SHP77 (cell line): ENCODE results near the gene RIMBP2.

ENCODE experiments used
- DNase-seq, 2 experiments: peaks; one replicate each; lab custom pipeline; 2025; lab: John Stamatoyannopoulos, UW

RIMBP2 gene

DNA sequence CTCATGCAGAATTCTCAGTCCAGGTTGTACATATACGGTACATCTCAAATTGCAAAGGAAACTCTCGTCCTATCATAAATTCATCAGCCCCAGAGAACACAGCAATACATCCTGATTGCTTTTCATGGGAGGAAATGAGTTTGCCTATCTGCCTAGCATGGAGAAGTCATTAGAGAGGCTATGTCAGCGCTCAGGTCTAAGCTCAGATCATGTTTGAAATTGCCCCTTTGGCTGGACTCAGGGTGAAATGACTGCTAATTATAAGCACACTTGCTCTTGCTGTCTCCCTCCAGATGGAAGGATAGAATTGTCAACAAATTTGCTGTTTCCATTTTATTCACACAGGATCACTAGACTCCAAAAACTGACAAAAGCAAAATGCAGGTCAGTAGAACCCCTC, 178.4 kb downstream of the RIMBP2 start:
- no peak for DNase-seq

DNA sequence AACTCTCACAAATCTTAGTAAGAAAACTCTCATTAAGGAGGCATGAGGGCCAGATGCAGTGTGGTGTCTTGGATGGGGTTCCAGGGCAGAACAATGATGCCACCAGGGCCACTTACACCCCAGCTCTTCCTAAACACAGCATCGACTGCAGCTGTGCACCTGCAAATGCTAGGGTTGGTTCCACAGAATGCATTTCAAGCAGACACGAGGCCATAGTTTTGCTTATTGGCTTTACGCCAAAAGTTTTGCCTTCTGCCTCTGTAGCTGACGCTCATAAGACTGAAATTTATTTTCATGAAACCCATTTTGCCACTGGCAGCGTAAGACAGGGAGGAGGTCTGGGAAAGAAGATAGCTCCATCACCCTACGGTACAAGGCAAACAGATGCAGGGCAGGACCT, 179.0 kb downstream of the RIMBP2 start:
- no peak for DNase-seq

DNA sequence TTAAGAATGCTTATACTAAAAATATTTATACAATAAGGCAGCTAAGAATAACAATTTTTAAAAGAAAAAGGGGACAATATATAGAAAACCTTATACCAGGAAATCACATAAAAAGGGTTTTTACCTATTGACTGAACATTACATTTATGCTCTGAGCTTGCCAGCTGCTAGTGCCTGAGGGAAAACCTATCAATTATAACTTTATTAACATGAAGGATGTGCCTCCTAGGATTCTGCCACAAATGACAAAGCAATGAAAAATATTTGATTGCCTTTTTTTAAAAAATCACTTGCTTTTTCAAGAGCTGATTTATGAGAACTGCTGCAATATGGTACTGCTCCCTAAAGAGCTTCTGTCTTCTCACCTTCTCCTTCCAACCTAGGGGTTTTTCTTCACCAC, 185.7 kb downstream of the RIMBP2 start:
- no peak for DNase-seq

DNA sequence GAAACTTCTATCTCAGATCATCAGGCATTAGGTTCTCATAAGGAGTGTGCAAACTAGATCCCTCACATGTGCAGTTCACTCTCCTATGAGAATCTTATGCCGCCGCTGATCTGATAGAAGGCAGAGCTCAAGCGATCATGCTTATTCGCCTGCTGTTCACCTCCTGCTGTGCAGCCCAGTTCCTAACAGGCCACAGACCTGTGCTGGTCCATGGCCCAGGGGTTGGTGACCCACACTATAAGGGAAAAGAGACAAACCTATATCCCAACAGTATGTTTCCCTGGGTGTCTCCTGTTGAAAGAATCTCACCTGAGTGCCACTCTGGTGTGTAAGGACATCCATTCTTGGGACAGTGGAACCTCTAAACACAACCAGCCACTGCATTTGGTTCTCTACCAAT, 186.3 kb downstream of the RIMBP2 start:
- DNase-seq = no peak

DNA sequence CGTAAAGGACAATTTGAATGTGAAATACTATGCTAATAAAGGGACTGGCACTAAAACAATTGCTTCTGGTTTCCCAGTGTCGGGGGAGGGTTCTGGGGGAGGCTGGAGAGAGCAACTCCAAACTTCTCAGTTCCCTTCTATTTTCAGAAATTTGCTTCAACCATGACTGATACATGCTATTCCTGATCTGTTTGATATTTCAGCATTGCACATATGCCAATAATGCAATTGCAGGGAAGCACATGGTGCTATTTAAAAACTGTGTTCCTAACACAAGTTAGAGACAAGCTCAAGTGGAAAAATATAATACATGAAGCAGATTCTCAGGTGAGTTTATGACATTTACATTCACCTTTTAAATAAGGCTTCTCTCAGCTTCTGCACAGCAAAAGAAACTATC, 188.9 kb downstream of the RIMBP2 start:
- DNase-seq = no peak

DNA sequence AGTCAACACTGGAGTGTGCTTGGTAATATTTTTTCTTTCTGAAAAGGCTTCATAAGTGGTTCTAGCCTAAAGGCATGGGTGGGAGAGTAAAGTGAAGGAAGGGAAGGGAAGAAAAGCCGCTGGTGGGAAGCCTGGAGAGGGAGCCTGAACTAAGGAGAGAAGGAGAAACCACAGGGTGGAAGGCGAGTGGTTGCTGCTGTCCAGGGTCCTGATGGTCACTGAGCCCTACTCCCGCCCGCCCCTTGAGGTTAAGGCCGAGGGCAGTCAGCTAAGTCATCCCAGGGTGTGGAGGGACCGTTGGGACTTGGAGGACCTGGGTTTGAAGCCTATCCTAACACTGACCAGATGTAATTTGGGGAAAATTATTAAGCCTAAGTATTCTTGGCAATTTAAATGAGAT, 189.3 kb downstream of the RIMBP2 start:
- no peak for DNase-seq

DNA sequence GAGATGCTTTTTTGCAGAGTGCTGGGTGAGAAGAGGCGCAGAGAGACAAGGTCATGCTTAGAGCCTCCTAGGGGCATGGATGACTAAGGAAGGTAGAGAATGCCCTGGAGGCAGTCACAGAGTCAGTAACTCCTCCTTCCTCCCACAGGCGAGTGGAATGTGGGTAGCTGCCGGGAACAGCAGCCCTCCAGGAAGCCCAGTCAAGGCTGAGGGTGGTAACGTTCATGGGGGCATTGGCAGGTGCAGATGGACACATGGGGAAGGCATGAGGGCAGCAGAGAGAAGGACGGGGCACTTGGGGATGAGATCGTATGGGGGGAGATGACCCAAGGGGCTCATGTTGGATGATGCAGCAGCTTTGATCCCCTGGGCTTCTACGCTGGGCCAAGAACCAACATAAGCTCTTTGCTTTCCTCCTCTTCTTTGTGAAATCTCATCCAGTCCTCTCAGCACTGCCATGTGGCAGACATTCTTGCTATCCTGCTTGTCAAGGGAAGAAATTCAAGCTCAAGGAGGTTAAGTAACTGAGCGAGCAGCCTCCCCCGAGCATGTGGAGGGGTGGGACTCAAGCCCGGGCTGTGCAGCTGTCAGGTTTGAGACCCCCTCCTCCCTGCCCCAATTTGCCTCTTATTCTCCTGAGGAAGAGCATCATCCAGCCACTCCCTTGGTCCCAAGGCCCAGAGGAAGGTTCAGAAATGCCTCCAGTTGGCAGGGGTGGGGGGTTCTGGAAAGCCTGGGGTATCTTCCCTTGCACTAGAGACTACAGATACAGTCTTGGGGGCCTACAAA, 190.5 kb downstream of the RIMBP2 start:
- DNase-seq = no peak

DNA sequence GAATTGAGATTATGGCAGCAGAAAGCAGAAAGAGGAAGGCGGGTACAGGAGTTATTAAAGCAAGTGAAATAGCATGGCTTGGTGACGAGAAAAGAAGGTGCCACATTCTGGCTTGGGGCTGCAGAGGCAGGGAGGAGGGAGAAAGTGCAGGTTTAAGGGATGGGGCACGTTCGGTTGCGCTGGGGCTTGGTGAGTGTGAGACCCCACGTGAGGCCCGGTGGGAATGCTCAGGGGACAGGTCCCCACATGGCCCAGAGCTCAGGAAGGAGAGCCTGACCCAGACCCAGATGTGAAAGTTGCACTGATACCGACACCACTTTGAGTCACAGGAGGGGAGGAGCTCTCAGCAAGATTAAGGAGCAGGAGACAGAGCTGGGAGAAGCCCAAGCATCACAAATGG, 191.3 kb downstream of the RIMBP2 start:
- no peak for DNase-seq

DNA sequence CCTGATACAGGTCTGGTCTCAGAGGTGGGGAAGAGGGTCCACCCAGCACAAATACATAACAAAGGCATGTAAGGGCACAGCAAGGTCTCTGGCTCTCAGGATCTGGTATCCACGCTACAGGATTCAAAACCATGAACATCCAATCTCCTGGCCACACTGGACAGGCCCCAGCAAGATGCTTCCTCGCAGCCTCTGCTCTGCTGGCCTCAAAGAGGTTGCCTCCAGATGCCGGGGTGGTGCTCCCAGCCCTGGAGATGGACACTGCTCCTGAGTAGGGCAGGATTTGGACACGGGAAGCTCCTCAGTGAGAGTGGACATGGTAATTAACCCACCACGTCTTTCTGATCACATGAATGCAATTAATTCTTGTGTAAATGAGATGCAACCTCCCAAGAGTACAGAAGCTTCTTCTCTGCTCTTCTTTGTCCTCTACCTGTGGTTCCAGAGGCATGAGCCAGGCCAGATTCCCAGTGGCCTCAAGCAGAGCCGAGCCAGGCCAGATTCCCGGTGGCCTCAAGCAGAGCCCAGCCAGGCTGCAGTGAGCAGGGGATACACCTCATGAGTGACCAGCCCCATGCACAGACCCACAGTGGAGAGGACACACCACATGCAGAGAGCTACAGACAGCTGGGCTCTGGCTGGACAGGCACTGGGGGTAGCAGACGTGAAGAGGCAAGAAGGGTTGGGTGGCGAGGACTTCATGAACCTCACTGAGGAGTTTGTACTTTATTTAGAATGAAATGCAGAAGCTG, 192.1 kb downstream of the RIMBP2 start:
- DNase-seq = no peak

DNA sequence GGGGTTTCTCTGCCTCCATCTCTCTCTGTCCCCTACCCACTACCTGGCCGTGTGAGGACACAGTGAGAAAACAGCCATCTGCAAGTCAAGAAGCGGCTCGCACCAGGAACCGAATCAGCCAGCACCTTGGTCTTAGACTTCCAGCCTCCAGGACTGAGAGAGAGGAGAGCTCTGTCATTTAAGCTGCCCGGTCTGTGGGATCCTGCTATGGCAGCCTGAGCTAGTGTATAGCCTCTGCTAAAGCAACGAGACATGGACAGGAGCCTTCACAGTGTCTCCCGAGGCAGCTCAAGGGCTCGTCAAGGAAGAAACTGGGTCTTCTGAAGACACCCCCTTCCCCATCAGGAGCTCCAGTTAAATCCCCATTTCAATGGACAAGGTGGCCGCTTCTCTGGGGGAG, 192.9 kb downstream of the RIMBP2 start:
- DNase-seq = no peak

DNA sequence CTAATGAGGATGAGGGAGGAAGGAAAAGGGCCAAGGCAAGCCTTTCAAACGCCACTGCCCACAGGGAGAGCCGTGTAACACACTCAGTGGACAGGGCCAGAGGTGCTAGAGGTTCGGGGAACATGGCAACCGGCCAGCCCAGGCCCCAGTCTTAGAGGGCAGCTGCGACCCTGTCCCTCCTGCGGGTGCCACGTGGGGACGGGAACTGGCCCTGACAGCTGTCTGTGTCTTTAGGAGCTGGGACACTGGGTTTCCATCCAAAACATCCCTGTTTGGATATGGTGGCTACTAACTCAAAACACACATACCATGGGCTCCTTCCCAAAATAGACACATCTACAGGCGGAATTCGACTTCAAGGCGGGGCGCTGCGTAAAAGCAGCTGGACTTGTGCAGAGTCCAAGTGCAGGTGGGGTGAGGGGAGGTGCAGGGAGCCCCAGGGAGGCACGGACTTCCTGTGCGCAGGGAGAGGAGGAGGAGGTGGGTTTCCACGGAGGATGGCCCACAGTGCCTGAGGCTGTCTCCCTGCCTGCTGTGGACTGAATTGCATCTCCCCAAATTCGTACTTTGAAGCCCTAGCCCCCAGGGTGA, 193.8 kb downstream of the RIMBP2 start:
- no peak for DNase-seq

DNA sequence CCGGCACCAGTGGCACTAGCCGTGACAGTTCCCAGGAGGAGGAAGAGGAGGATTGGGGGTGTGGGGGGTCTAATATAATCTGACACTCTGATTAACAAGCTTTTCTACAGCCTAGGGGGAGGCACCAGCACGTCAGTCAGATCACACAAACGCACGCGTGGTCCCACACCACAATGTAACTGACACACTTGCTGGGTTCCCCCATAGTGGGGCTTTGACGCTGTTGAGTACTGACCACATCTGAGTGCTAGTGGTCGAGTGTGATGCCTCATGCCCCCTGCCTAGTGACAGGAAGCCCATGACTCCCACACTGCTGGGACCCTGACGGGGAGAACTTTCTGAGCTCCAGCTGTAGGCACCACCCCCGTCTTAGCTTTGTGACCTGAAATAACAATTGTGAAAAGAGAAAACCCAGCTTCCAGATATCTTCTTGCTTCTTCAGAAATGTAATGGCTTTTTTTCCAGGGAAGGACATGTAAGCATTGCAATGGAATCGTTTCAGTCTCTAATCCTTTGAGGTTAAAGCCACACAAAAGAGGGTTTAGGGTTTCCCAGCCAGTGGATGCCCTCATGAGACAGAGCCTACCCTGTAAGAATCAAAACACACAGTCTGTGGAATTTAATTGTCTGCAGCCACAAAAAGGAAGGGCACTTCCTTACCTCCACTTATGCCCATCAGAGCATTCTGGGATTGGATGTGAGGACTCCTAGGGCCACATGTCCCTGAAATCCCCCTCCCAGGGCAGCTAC, 194.5 kb downstream of the RIMBP2 start:
- DNase-seq = no peak

DNA sequence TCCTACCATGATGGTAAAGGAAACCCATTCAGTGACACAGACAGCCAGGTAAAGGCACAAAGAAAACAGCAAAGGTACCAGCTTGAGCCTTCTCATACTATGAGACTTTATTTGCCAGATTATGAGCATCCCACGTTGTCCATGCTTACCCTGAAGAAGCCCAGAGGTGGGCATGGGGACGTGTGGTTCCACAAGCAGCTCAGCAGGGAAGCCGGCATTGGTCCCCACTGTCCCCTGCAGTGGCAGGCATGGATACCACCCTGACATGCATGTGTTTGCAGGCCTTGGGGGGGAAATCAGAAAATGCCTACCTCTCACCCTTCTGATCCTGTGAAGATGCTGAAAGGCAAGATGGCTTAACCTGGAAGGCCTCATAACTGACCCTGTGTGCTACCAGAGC, 195.3 kb downstream of the RIMBP2 start:
- no peak for DNase-seq

DNA sequence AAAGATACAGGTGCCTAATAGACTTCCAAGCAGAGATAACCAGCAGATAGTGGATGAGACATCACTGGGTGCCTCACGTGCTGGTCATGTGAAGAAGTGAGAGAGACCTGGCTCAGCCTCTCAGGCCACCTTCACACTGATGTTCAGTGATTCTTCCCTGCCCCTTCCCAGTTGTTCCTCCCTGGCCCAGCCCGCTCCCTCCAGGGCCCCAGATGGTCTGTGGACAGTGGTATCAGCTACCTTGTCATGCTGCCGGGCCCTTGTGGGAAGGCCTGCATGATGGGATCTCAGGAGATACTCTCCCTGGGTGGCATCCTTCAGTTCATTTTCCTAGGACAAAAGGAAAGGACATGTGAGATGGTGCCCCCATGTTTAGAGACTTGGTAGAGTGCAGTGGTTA, 198.5 kb downstream of the RIMBP2 start:
- DNase-seq = no peak

DNA sequence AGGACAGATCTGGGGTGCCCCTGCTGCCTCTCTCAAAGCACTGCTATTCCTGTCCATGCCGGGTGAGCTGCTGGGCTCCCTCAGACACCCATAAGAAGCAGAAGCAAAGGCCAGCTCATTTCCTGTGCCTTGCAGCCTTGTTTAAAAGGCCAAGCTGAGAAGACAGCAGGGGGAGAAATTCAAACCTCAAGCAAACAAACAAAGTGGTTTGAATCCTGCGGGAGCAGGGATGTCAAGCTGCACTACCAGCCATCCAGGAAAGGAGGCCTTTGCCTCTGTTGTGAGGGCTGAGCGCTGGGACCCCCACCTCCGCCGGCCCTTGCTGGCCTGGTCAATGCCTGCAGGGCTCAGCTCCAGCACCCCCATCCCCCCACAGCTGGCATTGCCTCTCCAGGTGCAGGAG, 201.9 kb downstream of the RIMBP2 start:
- peak; percentile 48 to 85 for DNase-seq

DNA sequence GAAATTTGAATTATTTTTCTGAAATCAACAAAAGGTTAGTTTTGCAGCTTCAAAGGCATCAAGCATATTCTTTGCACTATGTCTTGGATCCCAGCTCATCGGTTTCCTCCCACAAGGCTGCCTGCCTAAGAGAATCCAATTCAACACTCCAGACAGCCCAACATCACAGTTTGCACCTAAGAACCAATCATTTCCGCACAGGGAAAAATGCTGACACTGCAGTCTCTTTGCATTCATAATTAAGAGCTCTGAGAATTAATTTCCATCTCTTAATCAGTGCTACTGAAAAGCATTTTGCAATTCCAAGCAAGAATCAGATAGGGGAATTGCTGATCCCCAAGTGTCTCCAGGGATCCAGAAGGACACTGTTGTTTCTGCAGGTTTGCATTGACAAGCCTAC, 202.5 kb downstream of the RIMBP2 start:
- no peak for DNase-seq

DNA sequence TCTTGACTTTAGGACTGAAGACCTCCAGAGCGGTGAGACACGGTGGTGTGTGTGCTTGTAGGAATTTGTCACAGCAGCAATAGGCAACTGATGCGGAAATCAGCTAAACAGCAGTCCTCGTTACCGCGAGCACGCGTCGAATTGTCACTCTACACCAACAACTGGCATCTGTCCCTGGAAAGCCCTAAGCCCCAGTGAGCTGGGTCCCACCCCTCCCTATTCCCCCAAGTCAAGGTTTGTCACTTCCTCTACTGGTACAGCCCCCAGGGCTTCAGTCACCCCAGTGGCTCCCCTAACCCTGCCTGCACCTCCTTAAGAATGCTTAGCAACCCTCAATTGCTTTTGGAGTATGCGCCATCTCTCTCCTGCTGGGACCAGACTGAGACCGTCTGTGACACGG, 204.8 kb downstream of the RIMBP2 start:
- no peak for DNase-seq

DNA sequence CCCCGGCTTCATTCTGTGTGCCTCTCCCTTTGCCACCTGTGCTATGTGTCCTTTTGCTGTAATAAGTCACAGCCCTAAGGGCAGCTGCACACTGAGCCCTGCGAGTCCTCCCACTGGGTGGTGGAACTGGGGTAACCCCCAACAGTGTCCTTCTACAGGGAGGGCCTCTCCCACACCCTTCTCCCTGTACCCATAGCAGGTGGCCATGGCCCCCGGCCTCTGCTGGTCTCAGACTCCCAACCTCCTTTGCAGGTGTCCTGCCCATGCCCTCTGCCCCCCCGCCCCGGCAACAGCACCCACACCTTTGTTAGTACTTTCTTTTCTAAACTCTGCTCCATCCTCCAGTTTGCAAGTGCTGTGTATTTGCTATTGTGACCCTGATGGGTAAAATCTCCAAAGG, 206.6 kb downstream of the RIMBP2 start:
- DNase-seq = no peak

DNA sequence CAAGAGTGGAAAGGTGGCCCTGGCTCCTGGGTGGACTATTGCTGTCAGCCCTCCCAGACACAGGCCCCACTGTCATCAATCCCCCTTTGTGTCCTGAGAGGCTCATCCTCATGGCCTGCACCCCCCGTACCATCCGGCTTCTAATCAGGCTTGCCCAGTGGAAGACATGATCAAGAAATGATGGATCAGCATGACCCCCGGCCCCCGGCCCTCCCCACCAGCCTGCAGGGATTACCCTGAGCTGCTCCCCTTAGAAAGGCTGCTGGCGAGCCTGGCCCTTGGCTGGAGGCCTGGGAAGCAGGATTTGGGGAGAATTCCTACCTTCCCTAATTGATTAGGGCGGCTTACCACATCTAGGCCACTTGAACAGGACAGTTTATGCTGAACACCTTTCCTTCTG, 207.3 kb downstream of the RIMBP2 start:
- no peak for DNase-seq

DNA sequence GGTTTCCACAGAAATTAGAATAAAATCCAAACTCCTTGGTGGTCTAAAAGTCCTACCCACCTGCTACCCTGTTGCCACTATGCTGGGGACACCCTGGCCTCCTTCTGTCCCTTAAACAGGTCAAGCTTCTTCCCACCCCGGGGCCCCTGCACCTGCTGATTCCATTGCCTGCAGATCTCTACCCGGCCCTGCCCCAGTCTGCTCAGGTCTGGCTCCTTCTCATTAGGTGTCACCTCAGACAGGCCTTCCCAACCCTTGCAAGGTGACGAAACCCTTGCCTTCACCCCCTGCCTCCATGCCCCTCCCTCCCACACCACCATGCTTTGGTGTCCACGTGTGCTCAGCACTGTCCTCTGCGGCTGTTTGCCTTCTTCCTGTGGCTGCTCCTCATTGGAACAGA, 207.8 kb downstream of the RIMBP2 start:
- no peak for DNase-seq

DNA sequence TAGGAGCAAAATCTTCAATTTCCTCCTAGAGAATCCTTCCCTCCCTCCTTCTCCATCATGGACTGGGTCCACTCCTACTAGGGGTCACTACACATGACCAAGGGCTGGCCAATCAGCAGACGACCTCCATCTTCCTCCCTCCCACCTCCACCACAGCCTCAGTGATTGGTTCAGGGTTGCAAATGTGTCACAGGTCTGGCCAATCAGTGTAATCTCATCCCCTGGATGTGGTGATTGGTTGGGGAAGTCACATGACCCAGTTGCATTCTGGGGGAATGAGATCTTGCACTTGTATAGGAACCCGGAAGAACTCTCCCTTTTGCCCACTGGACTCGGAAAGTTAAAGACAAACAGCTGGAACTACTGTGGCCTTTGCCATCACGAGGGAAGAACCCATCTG, 209.3 kb downstream of the RIMBP2 start:
- DNase-seq = no peak

DNA sequence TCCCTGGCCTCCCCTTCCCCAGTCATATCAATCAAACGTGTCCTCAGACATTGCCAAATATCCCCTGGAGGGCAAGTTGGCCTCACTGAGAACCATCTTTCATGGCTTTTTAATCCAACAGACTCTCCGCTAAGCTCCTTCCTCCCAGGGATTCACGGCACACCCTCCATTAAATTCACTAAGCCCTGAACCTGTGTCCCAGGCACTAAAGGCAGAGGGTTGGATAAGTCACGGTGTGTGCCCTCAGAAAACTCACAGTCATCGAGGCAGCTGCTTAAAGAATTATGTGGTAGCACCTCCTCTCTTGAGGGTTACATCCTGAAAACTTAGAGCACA, 211.3 kb downstream of the RIMBP2 start:
- DNase-seq = no peak
